Measurements from ENCODE around the gene RUBCNL. TPM values are rescaled to one million over a fixed set of nuclear protein-coding genes. Genes with fewer than 3 reads are reported as not detected.
"Not testable (repeated sequence)": the region's sequence is repeated elsewhere in the genome, so short reads cannot be mapped to it uniquely, and the experiment has no call there.

RUBCNL gene
- total RNA-seq, result 1 to 10 TPM; 1.7 to 4.2 (median 2.8) TPM

GRCh38 chr13:46387064-46387851 is at the start of gene RUBCNL:
TSS of gene RUBCNL (minus strand) at chr13:46387252. CDS start at chr13:46372475, 14,777 bp downstream.
- Histone ChIP-seq H3K27ac (peak within 1 kb of the TSS in 2 of 3 donors; percentile 32 to 40), H3K4me1 (peaks cover 21 to 22% of the 10 kb centered on the region in 2 donors), H3K36me3 (no peaks in the 10 kb centered on the region), H3K4me3 (replicated peaks in 1 of 3) (peak within 1 kb of the TSS in 1 of 3 donors; percentile 44), H3K9me3 (no peaks in the 10 kb centered on the region), H3K27me3 (no peaks in the 10 kb centered on the region)
- WGBS, 2 donors, result 2 to 5% methylated on average over 19 to 32 of the region's 70 CpGs
- intact Hi-C loops (cut with DNase I), result no loop called here
- TF ChIP-seq CTCF (IDR thresholded peaks at IDR 0.05) (no peak), POLR2A (IDR thresholded peaks at IDR 0.05) (peak in 1 of 2 donors; percentile 48)
- DNase-seq, result peak; percentile 24 to 53

- 96 to 97% methylated on average over 2 of the region's 2 CpGs for WGBS, 2 donors
- DNase-seq; H3K4me3 ChIP-seq (replicated peaks in 1 of 3); H3K9me3 ChIP-seq; intact Hi-C loops (cut with DNase I); H3K4me1 ChIP-seq; H3K27ac ChIP-seq; H3K27me3 ChIP-seq; H3K36me3 ChIP-seq: not testable (repeated sequence)
These were observed 42.5 kb upstream of the RUBCNL start for GRCh38 chr13:46429558-46429957.

GRCh38 chr13:46405457-46405856 is 18.4 kb upstream of the RUBCNL start:
- Histone ChIP-seq H3K27ac (no peak overlapping the region), H3K9me3 (no peaks in the 10 kb centered on the region), H3K36me3 (no peaks in the 10 kb centered on the region), H3K4me3 (replicated peaks in 1 of 3) (no peak overlapping the region), H3K27me3 (no peaks in the 10 kb centered on the region), H3K4me1 (no peaks in the 10 kb centered on the region)
- TF ChIP-seq POLR2A (IDR thresholded peaks at IDR 0.05) (no peak), CTCF (IDR thresholded peaks at IDR 0.05) (no peak)
- no peak for DNase-seq
- intact Hi-C loops (cut with DNase I), result no loop called here

GRCh38 chr13:46404733-46405100 is 17.7 kb upstream of the RUBCNL start:
- Histone ChIP-seq H3K36me3 (no peaks in the 10 kb centered on the region), H3K27me3 (no peaks in the 10 kb centered on the region), H3K4me1 (no peaks in the 10 kb centered on the region), H3K9me3 (no peaks in the 10 kb centered on the region), H3K27ac (no peak overlapping the region), H3K4me3 (replicated peaks in 1 of 3) (no peak overlapping the region)
- TF ChIP-seq CTCF (IDR thresholded peaks at IDR 0.05) (no peak), POLR2A (IDR thresholded peaks at IDR 0.05) (no peak)
- WGBS, 2 donors, result 84 to 92% methylated on average over 1 of the region's 1 CpG
- intact Hi-C loops (cut with DNase I), result no loop called here
- no peak for DNase-seq

- no peak for TF ChIP-seq POLR2A (IDR thresholded peaks at IDR 0.05)
- TF ChIP-seq CTCF (IDR thresholded peaks at IDR 0.05), result no peak
- intact Hi-C loops (cut with DNase I), result no loop called here
- H3K4me3 ChIP-seq (replicated peaks in 1 of 3), result no peak overlapping the region
- no peaks in the 10 kb centered on the region for H3K4me1 ChIP-seq
- H3K27me3 ChIP-seq, result no peaks in the 10 kb centered on the region
- DNase-seq, result no peak
- H3K27ac ChIP-seq, result no peak overlapping the region
- no peaks in the 10 kb centered on the region for H3K9me3 ChIP-seq
- no peaks in the 10 kb centered on the region for H3K36me3 ChIP-seq
- WGBS, 2 donors, result 65 to 68% methylated on average over 8 of the region's 8 CpGs
These were observed 17.0 kb upstream of the RUBCNL start for GRCh38 chr13:46403851-46404732.
